GM12878 (cell line): ENCODE data around the gene ZBTB48. TPM values are rescaled to one million over a fixed set of nuclear protein-coding genes. Genes with fewer than 3 reads are reported as not detected.

Experiments
- CREM ChIP-seq: IDR thresholded peaks from 2 replicates; pipeline ENCODE4 v1.6.1; 2014; ENCODE audit warnings: antibody characterized with exemption, low read depth
- IRF5 ChIP-seq: fragments of 450-650 bp; IDR thresholded peaks from 2 replicates; pipeline ENCODE4 v1.6.1; 2017; ENCODE audit warnings: borderline replicate concordance
- KDM1A ChIP-seq: fragments of 200-600 bp; sonication (generic); IDR thresholded peaks from 2 replicates; pipeline ENCODE4 v1.6.1; 2016; ENCODE audit warnings: borderline replicate concordance
- MXI1 ChIP-seq: fragments of 150-350 bp; IDR thresholded peaks from 2 replicates; pipeline ENCODE4 v1.6.1; 2011; ENCODE audit warnings: low read depth, mild to moderate bottlenecking, inconsistent platforms, low read length, improper control_type of control experiment
- PAX8 ChIP-seq: fragments of 450-650 bp; IDR thresholded peaks from 2 replicates; pipeline ENCODE4 v1.6.1; 2017; ENCODE audit warnings: mild to moderate bottlenecking, moderate library complexity
- RCOR1 ChIP-seq: conservative IDR thresholded peaks from 2 replicates; pipeline ENCODE4 v1.6.1; 2012; ENCODE audit warnings: low read depth, low read length, improper control_type of control experiment
- RELA ChIP-seq: fragments of 450-650 bp; IDR thresholded peaks from 2 replicates; pipeline ENCODE4 v1.8.0; 2014; ENCODE audit warnings: borderline replicate concordance; ENCODE audit not compliant: partially characterized antibody
- TCF12 ChIP-seq: IDR thresholded peaks from 2 replicates; pipeline ENCODE4 v1.6.1; 2011; ENCODE audit warnings: low read depth, mild to moderate bottlenecking, low read length
- TCF3 ChIP-seq: IDR thresholded peaks from 2 replicates; pipeline ENCODE4 v1.6.1; 2012; ENCODE audit warnings: low read depth, mild to moderate bottlenecking, low read length, borderline replicate concordance; ENCODE audit not compliant: insufficient read depth
- ZNF687 ChIP-seq: fragments of 450-650 bp; IDR thresholded peaks from 2 replicates; pipeline ENCODE4 v1.6.1; 2017; ENCODE audit warnings: mild to moderate bottlenecking, moderate library complexity
- polyA plus RNA-seq, 11 experiments: library from polyadenylated mRNA; depleted of rRNA in 4 of 11; unstranded in 6 of 11; stranded (reverse) in 5 of 11; fragments of >200 nt; fragmentation: Nextera tagmentation in 4 of 11; fragmentation: Illumina TruSeq in 1 of 11; extraction: Ambion mirVana in 4 of 11; extraction: Trizol in 1 of 11; gene quantifications; 1 replicate in 1 of 11; 2 replicates in 10 of 11; pipeline versions ENCODE4 v1.2.1 to v1.2.3, GENCODE V29; 2011 to 2016; ENCODE audit warnings: inconsistent platforms in 2 of 11, missing spikeins in 2 of 11, low read depth in 1 of 11
- total RNA-seq, 4 experiments: library from RNA; depleted of rRNA in 3 of 4; stranded (reverse); fragments of >200 nt in 3 of 4; fragmentation: Illumina TruSeq in 1 of 4; extraction: Trizol in 1 of 4; gene quantifications; 2 replicates each; pipeline versions ENCODE4 v1.2.1 to v1.2.3, GENCODE V29; 2013 to 2021

Gene ZBTB48
- total and polyA plus RNA-seq, 10 of the 15 experiments (the other 5 are each of a cell fraction or from before 2014, with no cell fraction given): 1.00 to 25.3 (median 16.7) TPM

GRCh38 chr1:6554031-6554906 is 25.5 kb upstream of the ZBTB48 start, which contains the start of gene NOL9 (continued):
- TF ChIP-seq TCF12 (peak; percentile 74), KDM1A (no peak), PAX8 (no peak), CREM (peak; percentile 56; the same call in 1 of the 2 replicates), TCF3 (peak; percentile 70; the same call in 1 of the 2 replicates), RELA (peak; percentile 72), ZNF687 (peak; percentile 60), IRF5 (peak; percentile 87), RCOR1 (peak; percentile 99), MXI1 (peak; percentile 79; the same call in 1 of the 2 replicates)
